Measurements from ENCODE around the gene ELMO1.

GRCh38 chr7:37481154-37481553, 32.5 kb upstream of the ELMO1 start:
- no peak for TF ChIP-seq CEBPB (IDR thresholded peaks at IDR 0.05; ENCODE audit: borderline replicate concordance in 1 of 2, low read depth in 2 of 2, low read length in 2 of 2)
- no peak for TF ChIP-seq NFIC (IDR thresholded peaks at IDR 0.05; ENCODE audit: low read depth, low read length)
- TF ChIP-seq RELA (IDR thresholded peaks at IDR 0.05; ENCODE audit: borderline replicate concordance, partially characterized antibody): no peak

Data from GM12878 (cell line).